HG02885 (cell line): ENCODE measurements around the gene PLN.

Experiments used
- ATAC-seq: cut with Tn5 transposase; IDR thresholded peaks from one replicate; pipeline ENCODE4 v1.9.1; 2021; ENCODE audit warnings: mild to moderate bottlenecking; ENCODE audit not compliant: unreplicated experiment, poor library complexity

Gene PLN

GRCh38 chr6:118548136-118548535 is at the start of gene PLN:
PLN (plus strand) TSS chr6:118548296; CDS start chr6:118558922, 10,626 bp downstream.
- ATAC-seq: no peak

- ATAC-seq: no peak
Observed at GRCh38 chr6:118500130-118501015, 47.7 kb upstream of the PLN start.

GRCh38 chr6:118501099-118501498 is 47.0 kb upstream of the PLN start:
- ATAC-seq: no peak

GRCh38 chr6:118501765-118502164 is 46.3 kb upstream of the PLN start:
- ATAC-seq: no peak

GRCh38 chr6:118502169-118502568 is 45.9 kb upstream of the PLN start:
- no peak for ATAC-seq

GRCh38 chr6:118504611-118505010 is 43.5 kb upstream of the PLN start:
- no peak for ATAC-seq

GRCh38 chr6:118505656-118506055 is 42.4 kb upstream of the PLN start:
- ATAC-seq: no peak

GRCh38 chr6:118506071-118506638 is 41.9 kb upstream of the PLN start:
- no peak for ATAC-seq

GRCh38 chr6:118507636-118508035 is 40.5 kb upstream of the PLN start:
- ATAC-seq: no peak

GRCh38 chr6:118509009-118509617 is 39.0 kb upstream of the PLN start:
- no peak for ATAC-seq

GRCh38 chr6:118511930-118512715 is 36.0 kb upstream of the PLN start:
- ATAC-seq: no peak

- ATAC-seq: no peak
Observed at GRCh38 chr6:118514689-118515088, 33.4 kb upstream of the PLN start.

GRCh38 chr6:118522422-118522821 is 25.7 kb upstream of the PLN start:
- no peak for ATAC-seq

GRCh38 chr6:118523216-118523615 is 24.9 kb upstream of the PLN start:
- ATAC-seq: peak; percentile 83

GRCh38 chr6:118524686-118525085 is 23.4 kb upstream of the PLN start:
- ATAC-seq: no peak

- ATAC-seq: no peak
Observed at GRCh38 chr6:118525913-118526780, 21.9 kb upstream of the PLN start.

- ATAC-seq: no peak
Observed at GRCh38 chr6:118528129-118528528, 20.0 kb upstream of the PLN start.

GRCh38 chr6:118529756-118530155 is 18.3 kb upstream of the PLN start:
- no peak for ATAC-seq

GRCh38 chr6:118530942-118531341 is 17.2 kb upstream of the PLN start:
- ATAC-seq: no peak
